Mesendoderm (in vitro differentiated cells): ENCODE measurements around the gene DNM3.

ENCODE experiments used
- DNase-seq: peaks from one replicate; pipeline ENCODE4 v3.0.0; 2013
- H2AK5ac ChIP-seq: 2 replicates; pipeline ENCODE4 v1.6.1; 2013; ENCODE audit warnings: low read length, inconsistent platforms
- H2BK120ac ChIP-seq: 2 replicates; pipeline ENCODE4 v1.6.1; 2013; ENCODE audit warnings: low read depth, mild to moderate bottlenecking, low read length, moderate library complexity, mixed read lengths
- H2BK15ac ChIP-seq: replicated peaks from 2 replicates; pipeline ENCODE4 v1.6.1; 2013; ENCODE audit warnings: low read depth, mild to moderate bottlenecking, moderate library complexity
- H2BK5ac ChIP-seq: 2 replicates; pipeline ENCODE4 v1.6.1; 2013; ENCODE audit warnings: low read length, inconsistent platforms
- H3K18ac ChIP-seq: 2 replicates; pipeline ENCODE4 v1.6.1; 2013; ENCODE audit warnings: mild to moderate bottlenecking, low read length, mixed read lengths
- H3K23ac ChIP-seq: one replicate; pipeline ENCODE4 v1.6.1; 2013; ENCODE audit warnings: low read length
- H3K27ac ChIP-seq: 2 replicates; pipeline ENCODE4 v1.5.1; 2013; ENCODE audit warnings: low read depth, mild to moderate bottlenecking, inconsistent platforms, low read length, moderate library complexity
- H3K27me3 ChIP-seq: 2 replicates; pipeline ENCODE4 v1.6.1; 2013; ENCODE audit warnings: low read length, control low read depth, mild to moderate bottlenecking, inconsistent platforms; ENCODE audit not compliant: insufficient read depth, poor library complexity
- H3K36me3 ChIP-seq: 2 replicates; pipeline ENCODE4 v1.6.1; 2013; ENCODE audit warnings: low read length, inconsistent platforms; ENCODE audit not compliant: control insufficient read depth, insufficient read depth
- H3K4ac ChIP-seq: one replicate; pipeline ENCODE4 v1.6.1; 2013; ENCODE audit warnings: low read depth, mild to moderate bottlenecking, low read length, moderate library complexity
- H3K4me1 ChIP-seq: 2 replicates; pipeline ENCODE4 v1.6.1; 2013; ENCODE audit warnings: low read depth, low read length, inconsistent platforms; ENCODE audit not compliant: control insufficient read depth
- H3K4me2 ChIP-seq: 2 replicates; pipeline ENCODE4 v1.6.1; 2013; ENCODE audit warnings: low read length
- H3K4me3 ChIP-seq: 2 replicates; pipeline ENCODE4 v1.5.1; 2013; ENCODE audit warnings: mild to moderate bottlenecking, low read length
- H3K56ac ChIP-seq: one replicate; pipeline ENCODE4 v1.6.1; 2013; ENCODE audit warnings: low read length
- H3K79me1 ChIP-seq: 2 replicates; pipeline ENCODE4 v1.6.1; 2013; ENCODE audit warnings: low read length, inconsistent platforms
- H3K79me2 ChIP-seq: 2 replicates; pipeline ENCODE4 v1.6.1; 2013; ENCODE audit warnings: mild to moderate bottlenecking, low read length; ENCODE audit not compliant: control insufficient read depth, insufficient read depth
- H3K9ac ChIP-seq: 2 replicates; pipeline ENCODE4 v1.6.1; 2013; ENCODE audit warnings: low read length, inconsistent platforms
- H4K5ac ChIP-seq: one replicate; pipeline ENCODE4 v1.6.1; 2013; ENCODE audit warnings: low read length
- H4K8ac ChIP-seq: one replicate; pipeline ENCODE4 v1.6.1; 2013; ENCODE audit warnings: low read depth, mild to moderate bottlenecking, control low read depth, low read length, moderate library complexity
- WGBS: extraction: QIAGEN DNeasy Blood & Tissue Kit; methylation state at CpG from one replicate; pipeline ENCODE4 v1.1.7; 2013; ENCODE audit warnings: low lambda C conversion rate, missing lambda C conversion rate; ENCODE audit not compliant: insufficient coverage; ENCODE audit errors: extremely low coverage; 5-methylcytosine and 5-hydroxymethylcytosine counted together

Gene DNM3

GRCh38 chr1:172423336-172423735 is 582.0 kb downstream of the DNM3 start:
- Histone ChIP-seq H3K23ac (no peak overlapping the region), H3K4me3 (no peak overlapping the region), H3K4me2 (no peak overlapping the region), H2AK5ac (no peak overlapping the region), H3K4me1 (peaks cover 5% of the 10 kb centered on the region), H3K56ac (no peak overlapping the region), H3K27me3 (no peaks in the 10 kb centered on the region), H4K5ac (no peak overlapping the region), H3K9ac (no peak overlapping the region), H2BK15ac (no peak overlapping the region), H3K18ac (no peak overlapping the region), H2BK5ac (no peak overlapping the region), H3K27ac (no peak overlapping the region), H3K79me2 (no peaks in the 10 kb centered on the region), H4K8ac (no peak overlapping the region), H3K4ac (no peak overlapping the region), H2BK120ac (no peak overlapping the region), H3K36me3 (no peaks in the 10 kb centered on the region), H3K79me1 (no peaks in the 10 kb centered on the region)
- no CpG with 5 or more reads among the region's 2 CpGs for WGBS
- no peak for DNase-seq

DNA sequence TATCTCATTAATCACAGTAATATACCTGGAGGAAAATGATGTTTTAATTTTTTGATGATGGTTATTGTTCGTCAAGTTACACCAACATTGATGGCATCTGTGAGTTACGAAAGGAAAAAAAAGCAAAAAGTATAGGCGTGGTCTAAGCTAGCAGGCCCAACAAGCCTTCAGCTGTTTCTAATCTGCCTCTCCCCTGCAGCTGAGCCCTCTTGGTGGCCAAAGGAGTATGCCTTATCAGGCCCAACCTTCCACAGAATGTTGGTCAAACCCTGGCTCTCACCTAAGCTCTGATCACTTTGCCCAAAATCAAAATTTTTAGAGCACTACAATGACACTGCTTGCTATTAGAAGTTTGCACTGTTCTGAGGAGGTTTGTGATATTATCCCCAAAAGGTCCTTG is 584.0 kb downstream of the DNM3 start:
- WGBS: 100% methylated on average over 2 of the region's 3 CpGs
- Histone ChIP-seq H4K8ac (no peak overlapping the region), H2BK15ac (no peak overlapping the region), H2AK5ac (no peak overlapping the region), H3K4me1 (peaks cover 5% of the 10 kb centered on the region), H3K9ac (no peak overlapping the region), H2BK5ac (no peak overlapping the region), H2BK120ac (no peak overlapping the region), H3K18ac (no peak overlapping the region), H3K4me2 (no peak overlapping the region), H3K4me3 (no peak overlapping the region), H3K4ac (no peak overlapping the region), H3K79me1 (no peaks in the 10 kb centered on the region), H4K5ac (no peak overlapping the region), H3K27ac (no peak overlapping the region), H3K79me2 (no peaks in the 10 kb centered on the region), H3K36me3 (no peaks in the 10 kb centered on the region), H3K27me3 (no peaks in the 10 kb centered on the region), H3K56ac (no peak overlapping the region), H3K23ac (no peak overlapping the region)
- no peak for DNase-seq

- Histone ChIP-seq H3K18ac (no peak overlapping the region), H3K56ac (no peak overlapping the region), H2BK5ac (no peak overlapping the region), H3K79me2 (no peaks in the 10 kb centered on the region), H3K4ac (no peak overlapping the region), H3K79me1 (no peaks in the 10 kb centered on the region), H3K4me2 (no peak overlapping the region), H3K27me3 (no peaks in the 10 kb centered on the region), H4K8ac (no peak overlapping the region), H3K36me3 (no peaks in the 10 kb centered on the region), H3K9ac (no peak overlapping the region), H3K23ac (no peak overlapping the region), H3K4me1 (no peaks in the 10 kb centered on the region), H3K27ac (no peak overlapping the region), H2BK120ac (no peak overlapping the region), H2AK5ac (no peak overlapping the region), H4K5ac (no peak overlapping the region), H3K4me3 (no peak overlapping the region), H2BK15ac (no peak overlapping the region)
- DNase-seq: no peak
- no CpG with 5 or more reads among the region's 2 CpGs for WGBS
Measured at GRCh38 chr1:172427191-172427590, 585.9 kb downstream of the DNM3 start.

- H2AK5ac ChIP-seq: no peak overlapping the region
- no peaks in the 10 kb centered on the region for H3K79me1 ChIP-seq
- no peaks in the 10 kb centered on the region for H3K36me3 ChIP-seq
- H3K18ac ChIP-seq: no peak overlapping the region
- no peaks in the 10 kb centered on the region for H3K79me2 ChIP-seq
- WGBS: 100% methylated on average over 1 of the region's 1 CpG
- no peak overlapping the region for H3K4me2 ChIP-seq
- no peaks in the 10 kb centered on the region for H3K4me1 ChIP-seq
- H3K4me3 ChIP-seq: no peak overlapping the region
- H4K8ac ChIP-seq: no peak overlapping the region
- no peak overlapping the region for H2BK15ac ChIP-seq
- no peaks in the 10 kb centered on the region for H3K27me3 ChIP-seq
- no peak overlapping the region for H3K4ac ChIP-seq
- no peak overlapping the region for H4K5ac ChIP-seq
- H3K56ac ChIP-seq: no peak overlapping the region
- H3K9ac ChIP-seq: no peak overlapping the region
- peak; percentile 79 for DNase-seq
- H3K27ac ChIP-seq: no peak overlapping the region
- H2BK120ac ChIP-seq: no peak overlapping the region
- no peak overlapping the region for H3K23ac ChIP-seq
- no peak overlapping the region for H2BK5ac ChIP-seq
Measured at GRCh38 chr1:172429331-172430127, 588.2 kb downstream of the DNM3 start.

GRCh38 chr1:172430128-172430454 is 588.8 kb downstream of the DNM3 start:
- H3K79me1 ChIP-seq: no peaks in the 10 kb centered on the region
- H3K56ac ChIP-seq: no peak overlapping the region
- no peaks in the 10 kb centered on the region for H3K4me1 ChIP-seq
- H4K8ac ChIP-seq: no peak overlapping the region
- H2AK5ac ChIP-seq: no peak overlapping the region
- no peaks in the 10 kb centered on the region for H3K36me3 ChIP-seq
- no peak overlapping the region for H3K9ac ChIP-seq
- no peak overlapping the region for H3K18ac ChIP-seq
- H3K27ac ChIP-seq: no peak overlapping the region
- no peak overlapping the region for H3K4me2 ChIP-seq
- no CpG with 5 or more reads among the region's 1 CpG for WGBS
- H3K27me3 ChIP-seq: no peaks in the 10 kb centered on the region
- no peak overlapping the region for H4K5ac ChIP-seq
- no peaks in the 10 kb centered on the region for H3K79me2 ChIP-seq
- no peak overlapping the region for H2BK15ac ChIP-seq
- H3K23ac ChIP-seq: no peak overlapping the region
- no peak for DNase-seq
- H2BK5ac ChIP-seq: no peak overlapping the region
- H3K4ac ChIP-seq: no peak overlapping the region
- H2BK120ac ChIP-seq: no peak overlapping the region
- H3K4me3 ChIP-seq: no peak overlapping the region

GRCh38 chr1:172431204-172431603 is 589.9 kb downstream of the DNM3 start:
- H3K79me2 ChIP-seq: no peaks in the 10 kb centered on the region
- no peaks in the 10 kb centered on the region for H3K36me3 ChIP-seq
- no peak overlapping the region for H3K27ac ChIP-seq
- H3K27me3 ChIP-seq: no peaks in the 10 kb centered on the region
- H3K4me2 ChIP-seq: no peak overlapping the region
- no CpG with 5 or more reads among the region's 2 CpGs for WGBS
- no peaks in the 10 kb centered on the region for H3K4me1 ChIP-seq
- no peak overlapping the region for H2BK120ac ChIP-seq
- H3K79me1 ChIP-seq: no peaks in the 10 kb centered on the region
- H3K56ac ChIP-seq: no peak overlapping the region
- no peak overlapping the region for H2AK5ac ChIP-seq
- H3K18ac ChIP-seq: no peak overlapping the region
- H3K9ac ChIP-seq: no peak overlapping the region
- H4K5ac ChIP-seq: no peak overlapping the region
- no peak for DNase-seq
- no peak overlapping the region for H2BK5ac ChIP-seq
- H4K8ac ChIP-seq: no peak overlapping the region
- H3K23ac ChIP-seq: no peak overlapping the region
- no peak overlapping the region for H2BK15ac ChIP-seq
- H3K4ac ChIP-seq: no peak overlapping the region
- no peak overlapping the region for H3K4me3 ChIP-seq
